GM21390 (cell line): ENCODE data around the gene VCAM1.
"Not testable (repeated sequence)": the region's sequence is repeated elsewhere in the genome, so short reads cannot be mapped to it uniquely, and the experiment has no call there.

ENCODE experiments used
- ATAC-seq: cut with Tn5 transposase; IDR thresholded peaks from one replicate; pipeline ENCODE4 v1.9.1; 2021; ENCODE audit not compliant: unreplicated experiment

Gene VCAM1

GRCh38 chr1:100775483-100775882, 55.9 kb downstream of the VCAM1 start:
- no peak for ATAC-seq

GRCh38 chr1:100778748-100779147, 59.2 kb downstream of the VCAM1 start:
- ATAC-seq = no peak

- ATAC-seq = no peak
These were observed 61.3 kb downstream of the VCAM1 start for GRCh38 chr1:100780814-100781213.

GRCh38 chr1:100781728-100782127, 62.2 kb downstream of the VCAM1 start:
- not testable (repeated sequence) for ATAC-seq

- ATAC-seq = no peak
These were observed 63.0 kb downstream of the VCAM1 start for GRCh38 chr1:100782473-100783039.

- no peak for ATAC-seq
These were observed 66.0 kb downstream of the VCAM1 start for GRCh38 chr1:100785470-100786052.

GRCh38 chr1:100786870-100787269, 67.3 kb downstream of the VCAM1 start:
- ATAC-seq = no peak
